ENCODE data around the gene EIF4G1.
A peak's percentile ranks its signal among the peaks of the same experiment; 100 is the strongest.
"Not testable (repeated sequence)": the region's sequence is repeated elsewhere in the genome, so short reads cannot be mapped to it uniquely, and the experiment has no call there.

EIF4G1 gene

GRCh38 chr3:184333190-184333589, 18.8 kb downstream of the EIF4G1 start:
- DNase-seq (ENCODE audit: low read depth in 1 of 2, low spot score in 1 of 2), result no peak

- DNase-seq (ENCODE audit: low read depth in 1 of 2, low spot score in 1 of 2), result no peak
These were observed 19.3 kb downstream of the EIF4G1 start for GRCh38 chr3:184333700-184334099.

- peak in 1 of 2 donors; percentile 31 for DNase-seq (ENCODE audit: low read depth in 1 of 2, low spot score in 1 of 2)
These were observed 20.2 kb downstream of the EIF4G1 start for GRCh38 chr3:184334470-184335158.

GRCh38 chr3:184335291-184335660, 20.9 kb downstream of the EIF4G1 start:
- DNase-seq (ENCODE audit: low read depth in 1 of 2, low spot score in 1 of 2), result no peak

- DNase-seq (ENCODE audit: low read depth in 1 of 2, low spot score in 1 of 2), result peak; percentile 80 to 85
These were observed 21.5 kb downstream of the EIF4G1 start for GRCh38 chr3:184335661-184336546.

- DNase-seq (ENCODE audit: low read depth in 1 of 2, low spot score in 1 of 2), result no peak
These were observed 22.4 kb downstream of the EIF4G1 start for GRCh38 chr3:184336547-184337398.

GRCh38 chr3:184337399-184337714, 23.0 kb downstream of the EIF4G1 start, which contains the start of gene FAM131A:
Gene FAM131A, plus strand, starts transcription at chr3:184337600. Its CDS starts 31 bp downstream, at chr3:184337631.
- DNase-seq (ENCODE audit: low read depth in 1 of 2, low spot score in 1 of 2), result no peak

- DNase-seq (ENCODE audit: low read depth in 1 of 2, low spot score in 1 of 2), result no peak
These were observed 23.6 kb downstream of the EIF4G1 start for GRCh38 chr3:184337981-184338380.

GRCh38 chr3:184338511-184338945, 24.1 kb downstream of the EIF4G1 start:
- no peak for DNase-seq (ENCODE audit: low read depth in 1 of 2, low spot score in 1 of 2)

- no peak for DNase-seq (ENCODE audit: low read depth in 1 of 2, low spot score in 1 of 2)
These were observed 24.6 kb downstream of the EIF4G1 start for GRCh38 chr3:184339001-184339400.

- DNase-seq (ENCODE audit: low read depth in 1 of 2, low spot score in 1 of 2), result not testable (repeated sequence)
These were observed 25.2 kb downstream of the EIF4G1 start for GRCh38 chr3:184339451-184340135.

GRCh38 chr3:184341925-184342324, 27.5 kb downstream of the EIF4G1 start:
- DNase-seq (ENCODE audit: low read depth in 1 of 2, low spot score in 1 of 2), result no peak

GRCh38 chr3:184343200-184343876, 28.9 kb downstream of the EIF4G1 start:
- DNase-seq (ENCODE audit: low read depth in 1 of 2, low spot score in 1 of 2), result no peak

- DNase-seq (ENCODE audit: low read depth in 1 of 2, low spot score in 1 of 2), result no peak
These were observed 30.3 kb downstream of the EIF4G1 start for GRCh38 chr3:184344579-184345316.

GRCh38 chr3:184345317-184346144, 31.1 kb downstream of the EIF4G1 start:
- no peak for DNase-seq (ENCODE audit: low read depth in 1 of 2, low spot score in 1 of 2)

- DNase-seq (ENCODE audit: low read depth in 1 of 2, low spot score in 1 of 2), result no peak
These were observed 32.2 kb downstream of the EIF4G1 start for GRCh38 chr3:184346480-184347190.

GRCh38 chr3:184347321-184348056, 33.1 kb downstream of the EIF4G1 start:
- DNase-seq (ENCODE audit: low read depth in 1 of 2, low spot score in 1 of 2), result no peak

GRCh38 chr3:184348057-184348382, 33.6 kb downstream of the EIF4G1 start:
- DNase-seq (ENCODE audit: low read depth in 1 of 2, low spot score in 1 of 2), result no peak

Data from activated CD4-positive, alpha-beta T cell treated with anti-CD3 and anti-CD28 coated beads, Interleukin-2, amount 50 U/mL, for 24 hours (primary cell).